CD4-positive, alpha-beta T cell treated with Interleukin-21 for 1 hour (primary cell): Measurements from ENCODE around the gene LEMD1.

Experiments
- DNase-seq: peaks from one replicate; pipeline ENCODE4 v3.0.0-alpha.2; 2020

LEMD1 gene

DNA sequence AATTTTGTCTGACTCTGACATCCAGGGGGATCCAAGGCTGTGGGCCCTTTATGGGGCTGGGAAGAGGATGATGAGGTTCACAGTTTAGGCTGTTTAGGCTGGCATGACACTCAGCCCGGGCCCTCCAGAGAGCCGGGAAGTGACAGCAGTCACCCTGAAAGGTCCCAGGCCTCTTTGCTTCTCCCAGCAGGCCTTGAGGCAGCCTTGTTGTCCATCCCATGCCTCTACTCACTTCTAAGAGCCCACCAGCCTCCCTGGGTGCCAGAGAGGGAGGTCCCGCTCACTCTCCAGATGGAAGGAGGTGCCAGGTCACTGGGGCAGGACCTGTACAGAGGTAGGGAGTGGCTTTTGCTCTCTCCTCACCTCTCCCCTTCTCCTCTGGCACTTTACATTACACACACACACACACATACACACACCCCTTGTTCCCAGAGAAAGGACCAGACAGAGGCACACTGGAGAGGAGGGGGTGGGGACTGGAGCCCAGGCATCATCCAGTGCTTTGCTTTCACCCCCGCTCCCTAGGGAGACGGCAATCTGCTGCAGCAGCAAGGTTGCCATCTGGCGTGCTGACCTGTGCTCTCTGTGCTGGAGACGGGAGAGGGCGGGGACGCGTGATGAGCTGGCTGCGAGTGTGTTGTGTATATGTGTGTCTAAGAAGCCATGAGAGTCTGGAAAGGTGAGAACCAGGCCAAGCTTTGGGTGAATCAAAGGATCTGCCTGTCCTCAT lies 69.7 kb downstream of the LEMD1 start:
- DNase-seq: no peak

DNA sequence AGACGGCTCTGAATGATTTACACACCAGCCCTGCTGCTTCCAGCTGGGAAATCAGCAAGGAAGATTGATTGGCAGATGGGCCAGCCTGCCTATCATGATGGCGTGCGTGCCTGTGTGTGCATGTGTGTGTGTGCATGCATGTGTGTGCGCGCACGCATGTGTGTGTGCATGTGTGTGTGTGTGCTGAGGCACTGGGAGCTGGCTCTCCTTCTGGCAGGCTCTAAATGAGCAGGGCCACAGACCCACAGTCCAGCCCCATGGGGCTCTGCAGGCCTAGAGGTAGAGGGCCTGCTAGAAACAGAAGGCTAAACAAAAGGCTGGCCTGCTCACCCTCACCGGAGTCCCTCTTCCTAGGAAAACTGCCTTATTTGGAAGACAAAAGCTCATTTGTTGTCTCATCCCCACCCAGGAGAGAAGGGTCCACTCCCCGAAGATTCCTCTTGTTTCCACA lies 71.1 kb downstream of the LEMD1 start:
- DNase-seq: no peak

DNA sequence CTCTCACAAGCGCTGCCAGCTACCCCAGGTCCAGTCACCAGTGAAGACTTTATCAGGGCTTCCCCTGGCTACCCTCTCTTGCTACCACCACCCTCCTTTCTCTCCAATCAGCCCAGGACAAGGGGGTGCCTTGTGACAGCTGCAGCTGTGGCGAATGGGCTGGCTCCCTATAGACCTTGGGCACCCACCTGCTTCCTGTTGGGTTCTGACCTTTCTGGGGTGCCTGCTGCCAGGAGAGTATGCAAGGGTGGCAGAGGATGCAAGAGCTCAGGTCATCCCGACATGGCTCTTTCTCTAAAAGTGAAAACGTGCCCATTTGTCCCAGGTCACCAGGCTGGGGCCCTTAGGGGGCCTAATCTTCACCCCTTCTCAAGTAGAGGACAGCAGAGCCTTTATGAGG lies 71.7 kb downstream of the LEMD1 start:
- DNase-seq: no peak

DNA sequence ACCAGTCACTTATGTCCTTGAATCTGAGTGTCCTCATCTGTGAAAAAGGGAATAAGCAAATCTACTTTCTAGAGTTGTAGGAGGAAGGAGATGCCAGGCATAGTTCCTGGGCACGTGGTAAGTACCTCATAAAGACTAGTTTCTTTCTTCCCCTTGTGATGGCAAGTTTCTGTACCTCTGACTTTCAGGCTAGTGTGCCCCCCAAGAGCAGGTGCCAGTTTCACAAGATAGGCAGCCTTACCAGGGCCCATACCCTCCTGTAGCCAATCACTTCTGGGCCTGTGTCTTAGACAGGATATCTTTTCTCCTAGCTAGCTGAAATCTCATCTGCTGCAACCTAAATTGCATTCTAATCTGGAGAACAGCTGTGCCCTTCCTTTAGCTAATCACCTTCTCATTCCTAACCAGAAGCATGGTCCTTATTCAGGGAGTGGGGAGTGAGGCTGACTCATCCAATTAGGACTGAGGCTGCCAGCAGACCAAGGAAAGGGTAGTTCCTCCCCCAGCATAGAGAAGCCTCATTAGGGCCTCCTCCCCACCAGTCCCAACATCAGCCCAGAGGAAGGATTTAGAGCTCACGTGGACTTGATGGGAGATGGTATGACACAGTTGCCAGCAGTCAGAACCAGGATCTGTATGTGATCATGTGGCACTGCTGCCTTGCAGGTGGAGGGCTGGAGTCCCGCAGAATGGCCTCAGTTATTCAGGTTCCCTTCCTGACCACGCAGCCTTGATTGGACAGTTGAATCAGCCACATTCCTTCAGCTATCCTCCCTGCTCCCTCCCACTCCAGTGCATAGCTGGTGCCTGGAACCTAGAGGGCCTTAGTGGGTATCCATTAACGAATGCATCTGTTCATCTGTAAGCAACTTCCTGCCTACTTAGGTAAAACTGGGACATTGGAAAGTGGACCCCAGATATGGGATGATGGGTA lies 73.0 kb downstream of the LEMD1 start:
- no peak for DNase-seq

DNA sequence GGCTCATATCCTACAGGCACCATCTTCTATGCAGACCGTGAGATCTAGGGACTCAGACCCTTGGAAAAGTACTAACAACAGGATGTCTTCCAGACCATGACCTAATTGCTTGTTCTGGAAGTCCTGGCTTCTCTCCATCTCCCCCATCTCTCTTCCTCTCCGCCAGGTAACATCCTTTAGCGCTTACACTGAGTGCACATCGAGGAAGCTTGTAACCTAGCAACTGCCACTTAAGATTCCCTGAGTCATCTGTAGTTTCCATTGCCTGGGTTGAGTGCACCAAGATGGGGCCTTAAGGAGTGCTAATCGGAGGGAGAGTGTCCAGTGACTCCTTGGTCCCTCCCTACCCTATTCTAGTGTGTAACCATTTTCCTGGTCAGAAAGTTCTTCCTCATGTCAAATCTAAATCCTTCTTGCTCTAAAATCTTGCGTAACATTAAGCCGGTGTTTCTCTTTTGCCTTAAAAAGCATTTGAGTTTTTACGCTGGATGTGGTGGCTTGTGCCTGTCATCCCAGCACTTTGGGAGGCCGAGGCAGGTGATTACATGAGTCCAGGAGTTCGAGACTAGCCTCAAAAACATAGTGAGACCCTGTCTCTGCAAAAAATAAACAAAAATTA lies 74.8 kb downstream of the LEMD1 start:
- no peak for DNase-seq

DNA sequence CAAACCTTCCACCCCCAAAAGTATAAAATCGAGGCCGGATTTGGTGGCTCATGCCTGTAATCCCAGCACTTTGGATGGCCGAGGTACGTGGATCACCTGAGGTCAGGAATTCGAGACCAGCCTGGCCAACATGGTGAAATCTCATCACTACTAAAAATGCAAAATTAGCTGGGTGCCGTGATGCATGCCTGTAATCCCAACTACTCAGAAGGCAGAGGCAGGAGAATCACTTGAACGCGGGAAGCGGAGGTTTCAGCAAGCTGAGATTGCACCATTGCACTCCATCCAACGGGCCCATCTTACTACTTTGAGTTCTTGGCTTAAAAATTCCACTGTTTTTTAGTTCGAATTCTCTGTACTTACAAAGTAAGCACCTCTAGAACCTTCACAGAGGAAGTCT lies 76.1 kb downstream of the LEMD1 start:
- DNase-seq: no peak

DNA sequence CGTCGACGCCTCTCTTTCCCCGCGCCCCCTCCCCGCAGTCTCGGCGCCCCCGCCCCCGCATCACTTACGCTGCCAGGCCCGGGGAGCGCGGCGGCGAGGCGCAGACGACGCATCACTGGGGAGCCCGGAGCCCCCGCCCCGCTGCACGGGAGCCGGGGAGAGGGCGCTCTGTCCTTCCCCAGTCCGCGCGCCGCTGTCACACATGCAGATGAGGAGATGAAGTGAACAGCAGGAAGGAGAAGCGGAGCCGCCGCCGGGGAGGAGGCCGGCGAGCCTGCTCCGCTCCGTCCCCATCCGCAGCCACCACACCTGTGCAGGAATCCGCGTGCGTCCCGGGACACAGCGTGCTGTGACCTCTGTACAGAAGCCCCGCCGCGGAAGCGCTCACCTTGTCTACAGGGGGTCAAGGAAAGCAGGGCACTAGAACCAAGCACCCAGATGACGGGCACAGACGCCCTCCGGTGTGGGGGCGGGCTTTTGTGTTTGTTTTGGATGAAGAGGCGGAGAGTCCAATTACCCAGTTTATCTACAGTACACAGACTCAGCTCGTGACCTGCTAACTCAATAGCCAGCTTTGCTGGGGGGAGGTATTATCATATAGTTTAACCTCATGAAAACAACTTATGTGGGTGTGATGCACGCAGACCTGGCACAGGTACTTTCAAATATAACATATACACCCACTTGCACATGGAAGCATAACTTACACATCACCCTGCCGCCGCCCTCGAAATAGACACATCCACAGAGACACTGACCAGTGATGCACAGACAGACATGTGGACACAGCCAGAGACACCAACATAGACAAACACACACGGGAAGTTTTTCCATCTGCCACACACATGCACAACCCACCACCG lies 77.6 kb downstream of the LEMD1 start:
- peak; percentile 28 for DNase-seq

DNA sequence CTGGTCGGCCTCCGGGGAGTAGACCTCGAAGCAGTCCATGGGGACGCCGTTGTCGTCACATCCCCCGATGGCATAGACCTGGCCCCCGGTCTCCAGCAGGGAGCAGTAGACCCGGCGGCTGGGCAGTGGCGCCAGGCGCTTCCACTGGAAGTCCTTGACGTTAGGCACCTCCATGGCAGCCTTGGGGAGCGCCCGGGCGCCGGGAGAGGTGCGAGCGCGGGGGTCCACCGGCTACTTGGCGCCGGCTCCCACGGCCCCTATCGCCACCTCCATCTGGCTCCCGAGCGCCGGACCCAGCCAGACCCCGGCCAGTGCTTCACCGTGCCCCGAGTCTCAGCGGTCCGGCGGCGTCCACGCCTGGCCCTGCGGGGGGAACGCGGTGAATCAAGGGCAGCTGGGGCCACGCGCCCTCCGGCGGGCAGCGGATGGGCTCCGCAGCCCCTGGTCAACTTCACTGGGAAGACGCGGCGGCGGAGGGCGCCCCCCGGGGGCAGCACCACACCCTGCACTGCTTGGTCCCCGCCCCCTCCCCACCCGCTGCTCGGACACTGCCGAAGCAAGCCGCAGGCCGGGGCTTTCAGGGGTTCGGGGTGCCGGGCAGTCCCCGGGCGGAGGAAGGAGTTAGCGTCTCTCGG lies 78.3 kb downstream of the LEMD1 start:
- DNase-seq: no peak

DNA sequence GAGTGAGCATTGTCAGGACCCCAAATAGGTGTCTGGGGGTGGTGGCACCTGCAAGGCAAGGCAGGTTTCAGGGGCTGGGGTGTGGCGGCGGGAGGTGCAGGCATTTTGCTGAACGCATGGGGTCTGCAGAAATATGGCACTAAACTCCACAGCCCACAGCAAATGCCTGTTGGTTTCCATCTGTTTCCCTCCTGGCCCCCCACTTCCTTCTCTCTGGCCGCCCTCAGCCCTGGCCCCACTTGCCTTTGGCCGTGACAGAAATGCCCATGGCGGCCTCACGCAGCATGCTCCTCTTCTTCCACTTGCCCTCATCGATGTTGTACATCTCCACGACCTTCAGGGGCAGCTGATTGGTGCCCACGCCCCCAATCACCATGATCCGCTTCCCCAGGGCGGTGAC lies 78.9 kb downstream of the LEMD1 start:
- DNase-seq: no peak

DNA sequence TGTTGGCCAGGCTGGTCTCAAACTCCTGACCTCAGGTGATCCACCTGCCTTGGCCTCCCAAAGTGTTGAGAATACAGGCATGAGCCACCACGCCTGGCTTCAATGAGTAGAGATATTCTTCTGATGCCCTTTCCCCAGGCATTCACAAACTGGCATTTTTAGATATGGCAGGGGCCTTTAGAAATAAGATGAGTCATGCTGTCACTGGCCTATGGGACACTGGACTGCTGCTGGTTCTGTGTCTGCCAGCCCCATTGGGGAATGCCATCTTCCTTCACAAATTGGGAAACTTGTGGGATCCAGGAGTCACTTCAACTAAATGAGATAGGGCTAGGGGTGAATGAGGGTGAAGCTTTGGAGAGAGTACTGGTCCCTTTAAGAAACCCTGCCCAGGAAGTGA lies 81.2 kb downstream of the LEMD1 start:
- DNase-seq: no peak

DNA sequence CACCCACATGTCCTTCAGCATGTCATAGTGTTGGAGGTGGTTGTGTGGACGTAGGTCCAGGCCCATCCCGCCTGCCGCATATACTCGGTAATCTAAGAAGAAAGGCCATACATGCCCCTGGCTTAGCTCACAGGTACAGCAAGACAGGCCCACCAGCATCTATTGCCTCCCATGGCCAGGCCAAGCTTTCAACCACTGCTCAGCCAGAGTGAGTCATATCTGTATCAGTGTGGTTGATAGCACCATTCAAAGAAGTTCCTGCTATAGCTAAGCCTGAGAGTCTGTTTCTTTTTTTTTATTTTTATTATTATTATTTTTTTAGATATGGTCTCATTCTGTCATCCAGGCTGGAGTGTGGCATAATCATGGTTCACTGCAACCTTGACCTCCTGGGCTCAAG lies 82.1 kb downstream of the LEMD1 start:
- no peak for DNase-seq

DNA sequence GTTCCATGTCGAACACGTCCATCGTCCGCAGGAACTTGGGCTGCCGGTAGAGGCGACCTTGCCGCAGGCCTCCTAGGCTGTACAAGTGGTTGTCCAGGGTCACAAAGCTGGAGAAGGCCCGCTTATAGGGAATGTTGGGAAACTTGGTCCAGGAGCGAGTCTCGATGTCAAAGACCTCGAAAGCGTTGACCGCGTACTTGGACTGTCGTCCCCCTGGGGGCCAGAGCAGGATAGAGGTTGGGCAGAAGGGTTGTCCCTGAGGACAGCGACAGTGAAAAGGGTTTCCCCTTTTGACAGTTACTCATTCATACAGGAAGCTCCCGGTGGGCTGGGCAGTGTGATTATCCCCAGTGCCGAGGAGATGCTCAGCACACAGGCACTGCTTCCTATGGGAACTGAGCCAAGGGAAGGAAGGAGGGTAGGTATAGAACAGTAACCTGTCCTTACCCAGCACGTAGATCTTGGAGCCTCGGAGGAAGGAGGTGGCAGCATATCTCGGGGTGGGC lies 82.6 kb downstream of the LEMD1 start:
- DNase-seq: no peak

DNA sequence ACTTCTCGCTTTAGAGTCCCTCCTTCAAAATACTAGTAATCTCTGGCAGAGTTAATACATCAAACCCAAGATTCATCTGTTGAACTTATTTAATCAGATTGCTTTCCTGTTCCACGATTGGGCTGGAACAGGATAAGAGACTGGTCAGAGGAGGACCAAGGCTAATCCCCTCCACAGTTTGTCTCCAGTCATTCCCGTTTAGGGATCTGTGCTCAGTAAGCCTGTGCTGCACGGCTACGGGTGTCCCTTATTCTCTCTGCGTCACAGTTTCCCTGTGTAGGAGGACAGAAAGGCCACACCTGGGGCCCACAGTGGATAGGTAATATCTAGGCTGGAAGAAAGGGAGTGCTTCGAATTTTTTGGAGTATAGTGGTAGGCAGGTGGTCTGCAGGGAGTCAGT lies 83.8 kb downstream of the LEMD1 start:
- DNase-seq: no peak

DNA sequence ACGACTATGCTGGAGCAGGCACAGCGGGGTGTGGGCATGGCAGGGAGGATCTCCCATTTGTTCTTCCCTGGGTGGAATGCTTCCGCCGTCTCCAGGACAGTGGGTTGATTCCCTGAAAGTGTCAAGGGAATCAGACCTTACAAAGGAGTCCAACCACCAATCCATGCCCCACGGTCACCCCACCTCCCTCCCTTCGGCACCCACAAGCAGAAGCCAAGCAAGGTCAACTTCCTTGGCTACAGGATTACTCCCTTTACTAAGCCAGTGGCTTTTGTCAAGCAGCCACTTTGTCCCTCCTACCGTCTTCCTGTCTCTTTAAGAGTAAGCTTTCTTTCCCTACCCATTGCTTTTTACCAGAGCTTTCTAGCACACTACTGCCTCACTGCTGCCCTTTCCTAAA lies 84.4 kb downstream of the LEMD1 start:
- DNase-seq: no peak

DNA sequence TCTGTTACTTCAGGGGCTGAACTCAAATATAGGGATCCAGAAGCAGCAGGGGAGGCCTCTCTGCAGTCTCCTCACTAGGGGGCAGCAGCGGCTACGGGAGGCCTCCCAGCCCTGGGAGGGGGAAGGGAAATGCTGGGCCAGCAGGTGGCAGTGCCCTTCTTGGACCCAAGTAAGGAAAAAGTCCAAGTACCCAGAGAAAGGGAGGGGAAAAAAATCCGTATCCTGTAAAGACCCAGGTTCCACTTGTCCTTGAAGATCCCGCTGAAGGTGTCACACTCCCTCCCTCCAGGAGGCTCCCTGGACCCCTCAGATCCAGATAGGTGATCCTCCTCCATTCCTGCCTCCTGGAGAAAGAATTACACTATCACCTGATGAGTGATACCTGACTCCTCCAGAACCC lies 86.2 kb downstream of the LEMD1 start:
- peak; percentile 80 for DNase-seq

DNA sequence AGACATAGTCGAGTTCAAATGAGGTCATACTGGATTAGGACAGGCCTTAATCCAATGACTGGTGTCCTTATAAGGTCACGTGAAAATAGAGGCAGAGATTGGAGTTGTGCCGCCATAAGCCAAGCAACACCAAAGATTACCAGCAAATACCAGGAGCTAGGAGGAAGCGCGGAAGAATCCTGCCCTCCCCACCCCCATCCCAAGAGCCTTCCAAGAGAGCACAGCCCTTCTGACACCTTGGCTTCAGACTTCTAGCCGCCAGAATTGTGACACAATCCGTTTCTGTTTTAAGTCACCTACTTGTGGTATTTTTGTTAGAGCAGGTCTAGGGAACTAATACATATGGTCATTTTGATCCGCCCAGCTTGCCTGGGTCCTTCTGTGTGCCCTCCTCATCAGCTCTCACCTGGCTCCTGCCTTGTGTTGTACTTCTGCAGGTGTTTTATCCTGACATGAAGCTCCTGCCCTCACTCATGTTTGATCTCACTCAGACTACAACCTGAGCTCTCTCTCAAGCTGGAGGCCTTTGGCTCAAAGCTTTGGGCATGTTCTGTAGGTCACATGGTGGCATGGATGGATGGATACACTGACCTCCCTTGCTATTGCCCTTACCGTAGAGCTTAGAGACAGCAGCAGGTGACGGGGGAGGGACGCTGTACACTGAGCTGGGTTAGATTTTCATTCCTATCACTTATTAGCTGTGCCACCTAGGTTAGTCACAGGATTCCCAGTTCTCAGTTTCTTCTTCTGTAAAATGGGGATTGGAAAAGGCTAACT lies 89.7 kb downstream of the LEMD1 start:
- DNase-seq: no peak
